ENCODE data around the gene ARHGAP35.

DNA sequence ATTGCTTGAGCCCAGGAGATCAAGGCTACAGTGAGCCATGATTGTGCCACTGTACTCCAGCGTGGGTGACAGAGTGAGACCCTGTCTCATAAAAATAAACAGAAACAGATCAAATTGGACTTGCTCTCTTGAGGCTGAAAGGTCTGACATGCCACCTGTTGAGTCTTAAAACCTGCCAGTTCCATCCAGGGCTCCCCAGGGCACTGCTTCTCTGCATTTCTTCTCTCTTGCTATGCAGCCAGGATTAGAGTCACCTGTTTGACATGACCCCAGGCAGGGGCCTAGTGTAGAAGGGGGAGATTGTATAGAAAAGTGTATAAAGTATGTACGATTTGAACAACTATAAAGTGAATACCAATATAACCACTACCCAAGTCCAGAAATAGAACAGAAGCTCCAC is 45.4 kb downstream of the ARHGAP35 start:
- TF ChIP-seq, protein P1, sequence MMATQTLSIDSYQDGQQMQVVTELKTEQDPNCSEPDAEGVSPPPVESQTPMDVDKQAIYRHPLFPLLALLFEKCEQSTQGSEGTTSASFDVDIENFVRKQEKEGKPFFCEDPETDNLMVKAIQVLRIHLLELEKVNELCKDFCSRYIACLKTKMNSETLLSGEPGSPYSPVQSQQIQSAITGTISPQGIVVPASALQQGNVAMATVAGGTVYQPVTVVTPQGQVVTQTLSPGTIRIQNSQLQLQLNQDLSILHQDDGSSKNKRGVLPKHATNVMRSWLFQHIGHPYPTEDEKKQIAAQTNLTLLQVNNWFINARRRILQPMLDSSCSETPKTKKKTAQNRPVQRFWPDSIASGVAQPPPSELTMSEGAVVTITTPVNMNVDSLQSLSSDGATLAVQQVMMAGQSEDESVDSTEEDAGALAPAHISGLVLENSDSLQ (IDR thresholded peaks at IDR 0.05): no peak
- TF ChIP-seq TARDBP (IDR thresholded peaks at IDR 0.05): no peak
- no peak for TF ChIP-seq SUZ12 (IDR thresholded peaks at IDR 0.05)
- no peak for TF ChIP-seq ARNT (IDR thresholded peaks at IDR 0.05)
- no peak for TF ChIP-seq FOXK2 (IDR thresholded peaks at IDR 0.05)
- TF ChIP-seq HDGF (IDR thresholded peaks at IDR 0.05; ENCODE audit: borderline replicate concordance): no peak
- no peak for TF ChIP-seq FOXM1 (IDR thresholded peaks at IDR 0.05; ENCODE audit: borderline replicate concordance)
- TF ChIP-seq BHLHE40 (IDR thresholded peaks at IDR 0.05; ENCODE audit: borderline replicate concordance): no peak
- TF ChIP-seq ELF4 (IDR thresholded peaks at IDR 0.05): no peak
- TF ChIP-seq NFRKB (IDR thresholded peaks at IDR 0.05): no peak
- TF ChIP-seq ZNF384 (IDR thresholded peaks at IDR 0.05): no peak
- TF ChIP-seq L3MBTL2 (conservative IDR thresholded peaks at IDR 0.05): no peak
